Gastrocnemius medialis (tissue), 4 donors: ENCODE measurements around the gene CCBE1. TPM values are rescaled to one million over a fixed set of nuclear protein-coding genes. Genes with fewer than 3 reads are reported as not detected.

ENCODE experiments used
- ATAC-seq, 2 donors: fragments of 150-250 bp; one replicate each; pipeline ENCODE4 v1.9.1; 2016
- DNase-seq, 2 donors: peaks; one replicate each; pipeline ENCODE4 v3.0.0-alpha.2; 2019
- H3K27ac ChIP-seq, 4 donors: fragments of 200-600 bp; sonication (generic); 1 replicate in 1 of 4; 2 replicates in 3 of 4; pipeline ENCODE4 v1.5.1; 2016 to 2018; ENCODE audit warnings: mild to moderate bottlenecking in 2 of 4, moderate library complexity in 1 of 4
- H3K27me3 ChIP-seq, 3 donors: fragments of 200-600 bp; sonication (generic) in 2 of 3; 1 replicate in 1 of 3; 2 replicates in 2 of 3; pipeline versions ENCODE4 v1.5.1 to v1.6.0; 2016 to 2019; ENCODE audit warnings: mild to moderate bottlenecking in 1 of 3, moderate library complexity in 1 of 3
- H3K36me3 ChIP-seq, 2 donors: fragments of 200-600 bp; sonication (generic) in 1 of 2; one replicate each; pipeline ENCODE4 v1.5.1; 2017 to 2018
- H3K4me1 ChIP-seq, 2 donors: fragments of 200-600 bp; sonication (generic) in 1 of 2; one replicate each; pipeline ENCODE4 v1.5.1; 2016 to 2017; ENCODE audit warnings: mild to moderate bottlenecking in 2 of 2
- H3K4me3 ChIP-seq, 4 donors: fragments of 200-600 bp; sonication (generic) in 3 of 4; 1 replicate in 1 of 4; 2 replicates in 3 of 4; pipeline ENCODE4 v1.5.1; 2016 to 2019; ENCODE audit warnings: mild to moderate bottlenecking in 2 of 4
- H3K9me3 ChIP-seq, 3 donors: fragments of 200-600 bp; sonication (generic) in 2 of 3; 1 replicate in 1 of 3; 2 replicates in 2 of 3; pipeline ENCODE4 v1.5.1; 2016 to 2019
- CTCF ChIP-seq, 5 experiments: fragments of 450-650 bp in 3 of 5; fragments of 200-600 bp in 2 of 5; sonication (generic) in 2 of 5; IDR thresholded peaks in 4 of 5; conservative IDR thresholded peaks in 1 of 5; 1 replicate in 4 of 5; 2 replicates in 1 of 5; pipeline ENCODE4 v1.5.1; 2016 to 2019; ENCODE audit warnings: antibody characterized with exemption in 5 of 5, mild to moderate bottlenecking in 3 of 5, moderate library complexity in 3 of 5
- POLR2A ChIP-seq, 2 donors: fragments of 450-650 bp; IDR thresholded peaks; one replicate each; pipeline ENCODE4 v1.6.1; 2017; ENCODE audit warnings: antibody characterized with exemption in 2 of 2, mild to moderate bottlenecking in 2 of 2, moderate library complexity in 2 of 2
- in situ Hi-C, 4 donors: fragments of 200-750 bp; cut with MboI; loops; one replicate each; pipeline versions ENCODE4 v1.15.0 to v1.8.0; 2017; ENCODE audit warnings: low sequenced_read_pairs in 4 of 4
- intact Hi-C: fragments of 100-400 bp; cut with DNase I; formaldehyde crosslinking; loops from one replicate; pipeline ENCODE4 v1.15.1; 2023; ENCODE audit warnings: low total_unique reads
- total RNA-seq, 4 donors: library from RNA; depleted of rRNA; stranded (reverse); fragments of >200 nt; gene quantifications; one replicate each; pipeline versions ENCODE4 v1.1.0 to v1.2.3, GENCODE V29; 2016

Gene CCBE1
- total RNA-seq, 4 donors from 2014 or later, result 0.44 to 2.7 (median 1.3) TPM

- ATAC-seq (no peak), DNase-seq (no peak)
- TF ChIP-seq CTCF (IDR thresholded peaks at IDR 0.05 in 4 of 5, conservative IDR thresholded peaks at IDR 0.05 in 1 of 5) (no peak), POLR2A (IDR thresholded peaks at IDR 0.05) (no peak)
- H3K9me3 ChIP-seq, result no peaks in the 10 kb centered on the region
- H3K27me3 ChIP-seq, result no peaks in the 10 kb centered on the region
- no peaks in the 10 kb centered on the region for H3K36me3 ChIP-seq
- no peak overlapping the region for H3K4me3 ChIP-seq
- intact Hi-C loops (no loop called here), in situ Hi-C loops (no loop called here)
- H3K27ac ChIP-seq, result no peak overlapping the region
- H3K4me1 ChIP-seq, result no peaks in the 10 kb centered on the region
These were observed 142.4 kb downstream of the CCBE1 start for GRCh38 chr18:59554796-59555335.

DNA sequence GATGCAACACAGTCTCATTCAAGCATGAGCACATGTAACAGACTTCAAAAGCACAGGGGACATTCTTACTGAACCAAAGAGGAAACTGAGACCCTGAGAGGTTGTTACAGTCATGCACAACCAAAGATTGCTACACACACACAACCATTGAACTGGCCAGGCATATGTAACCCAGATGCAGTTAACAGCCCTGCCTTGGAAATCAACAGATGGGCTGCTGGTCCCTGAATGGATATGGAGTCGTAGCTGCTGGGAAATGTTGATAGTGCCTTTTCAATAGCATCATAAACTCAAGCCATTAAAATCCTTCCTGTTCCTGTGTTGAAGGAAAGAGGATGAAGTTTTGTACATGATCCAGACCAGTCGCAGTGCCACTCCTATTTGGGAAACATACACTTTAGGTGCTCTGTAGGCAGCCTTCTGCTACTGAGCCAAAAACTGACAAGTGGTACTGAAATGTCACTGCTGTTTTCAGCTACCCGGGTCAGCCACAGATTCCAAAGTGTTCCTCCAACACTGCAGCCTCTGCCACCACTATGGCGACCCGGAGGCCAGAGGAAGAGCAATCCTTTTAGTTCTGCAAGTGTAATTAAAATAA lies 143.9 kb downstream of the CCBE1 start:
- H3K4me1 ChIP-seq, result no peaks in the 10 kb centered on the region
- no peaks in the 10 kb centered on the region for H3K27me3 ChIP-seq
- in situ Hi-C loops (no loop called here), intact Hi-C loops (no loop called here)
- H3K27ac ChIP-seq, result no peak overlapping the region
- no peak for ATAC-seq
- H3K4me3 ChIP-seq, result no peak overlapping the region
- no peaks in the 10 kb centered on the region for H3K36me3 ChIP-seq
- no peak for TF ChIP-seq CTCF (IDR thresholded peaks at IDR 0.05 in 4 of 5, conservative IDR thresholded peaks at IDR 0.05 in 1 of 5)
- TF ChIP-seq POLR2A (IDR thresholded peaks at IDR 0.05), result no peak
- no peaks in the 10 kb centered on the region for H3K9me3 ChIP-seq
- no peak for DNase-seq

GRCh38 chr18:59551902-59552635 lies 145.2 kb downstream of the CCBE1 start:
- Histone ChIP-seq H3K27ac (no peak overlapping the region), H3K9me3 (no peaks in the 10 kb centered on the region), H3K27me3 (no peaks in the 10 kb centered on the region), H3K4me1 (no peaks in the 10 kb centered on the region), H3K36me3 (no peaks in the 10 kb centered on the region), H3K4me3 (no peak overlapping the region)
- no peak for ATAC-seq
- no peak for DNase-seq
- no peak for TF ChIP-seq CTCF (IDR thresholded peaks at IDR 0.05 in 4 of 5, conservative IDR thresholded peaks at IDR 0.05 in 1 of 5)
- no peak for TF ChIP-seq POLR2A (IDR thresholded peaks at IDR 0.05)
- intact Hi-C loops (no loop called here), in situ Hi-C loops (no loop called here)

- Histone ChIP-seq H3K9me3 (no peaks in the 10 kb centered on the region), H3K36me3 (no peaks in the 10 kb centered on the region), H3K4me3 (no peak overlapping the region), H3K27ac (no peak overlapping the region), H3K4me1 (no peaks in the 10 kb centered on the region), H3K27me3 (no peaks in the 10 kb centered on the region)
- ATAC-seq (no peak), DNase-seq (no peak)
- in situ Hi-C loops (no loop called here), intact Hi-C loops (no loop called here)
- TF ChIP-seq POLR2A (IDR thresholded peaks at IDR 0.05) (no peak), CTCF (IDR thresholded peaks at IDR 0.05 in 4 of 5, conservative IDR thresholded peaks at IDR 0.05 in 1 of 5) (no peak)
These were observed 147.1 kb downstream of the CCBE1 start for GRCh38 chr18:59550174-59550516.
